Activated B cell treated with CpG ODN at 0.5 μM for 24 hours (primary cell): ENCODE results near the gene INPP5A. TPM values are rescaled to one million over a fixed set of nuclear protein-coding genes. Genes with fewer than 3 reads are reported as not detected.

ENCODE experiments used
- ATAC-seq: fragments of 200-7000 bp; cut with Tn5 transposase; one replicate; pipeline ENCODE4 v1.10.0; 2021; ENCODE audit warnings: low read depth, mild to moderate bottlenecking, moderate library complexity
- CTCF ChIA-PET: fragments of 350-600 bp; sonication (Branson Sonifier 250); formaldehyde crosslinking; loops from one replicate; lab custom pipeline; 2021; ENCODE audit warnings: antibody characterized with exemption; lab: Charles Lee
- POLR2A ChIA-PET: fragments of 350-600 bp; sonication (Branson Sonifier 250); formaldehyde crosslinking; loops from one replicate; lab custom pipeline; 2021; ENCODE audit warnings: antibody characterized with exemption; lab: Charles Lee
- DNase-seq: peaks from one replicate; pipeline ENCODE4 v3.0.0; 2022
- H3K27ac Mint-ChIP-seq: one replicate; pipeline ENCODE4 v1.8.0; 2020; ENCODE audit warnings: mixed read lengths
- H3K27me3 Mint-ChIP-seq: one replicate; pipeline ENCODE4 v1.8.0; 2021; ENCODE audit warnings: mixed read lengths
- H3K36me3 Mint-ChIP-seq: one replicate; pipeline ENCODE4 v1.8.0; 2021; ENCODE audit warnings: low read depth, mixed read lengths
- H3K4me1 Mint-ChIP-seq: one replicate; pipeline ENCODE4 v1.8.0; 2021; ENCODE audit warnings: mixed read lengths
- H3K4me3 Mint-ChIP-seq: one replicate; pipeline ENCODE4 v1.8.0; 2020; ENCODE audit warnings: mild to moderate bottlenecking, mixed read lengths
- H3K9me3 Mint-ChIP-seq: one replicate; pipeline ENCODE4 v1.8.0; 2020; ENCODE audit warnings: mixed read lengths
- intact Hi-C: fragments of 100-400 bp; cut with micrococcal nuclease; formaldehyde crosslinking; loops from one replicate; pipeline ENCODE4 v1.15.1; 2024
- total RNA-seq: library from RNA; stranded (reverse); gene quantifications from 2 replicates; pipeline ENCODE4 v1.2.3, GENCODE V29; 2022
- TF ChIP-seq, protein P1 (sequence below): fragments of 200-600 bp; IDR thresholded peaks from one replicate; pipeline ENCODE4 v1.8.0; 2022; ENCODE audit warnings: antibody characterized with exemption, mild to moderate bottlenecking

Gene INPP5A
- total RNA-seq, 1 donor from 2014 or later: 24.9 TPM

DNA sequence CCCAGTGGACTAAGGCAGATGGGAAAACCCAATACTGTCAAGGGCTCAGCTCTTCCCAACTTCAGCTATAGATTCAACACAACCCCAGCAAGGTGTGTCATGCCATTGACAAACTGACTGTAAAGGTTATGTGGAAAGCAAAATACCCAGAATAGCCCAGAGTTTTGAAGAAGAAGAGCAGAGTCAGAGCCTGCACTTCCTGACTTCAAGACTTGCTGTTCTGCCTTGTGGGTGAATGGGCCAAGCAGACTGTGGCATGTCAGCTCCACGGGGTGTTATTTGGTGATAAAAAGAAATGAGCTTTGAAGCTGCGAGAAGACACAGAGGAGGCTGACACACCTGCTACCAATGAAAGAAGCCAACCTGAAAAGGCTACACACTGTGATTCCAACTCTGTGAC, 158.6 kb downstream of the INPP5A start:
- H3K4me3 Mint-ChIP-seq: no peak overlapping the region
- intact Hi-C loops: no loop called here
- H3K27me3 Mint-ChIP-seq: no peaks in the 10 kb centered on the region
- TF ChIP-seq, protein P1, sequence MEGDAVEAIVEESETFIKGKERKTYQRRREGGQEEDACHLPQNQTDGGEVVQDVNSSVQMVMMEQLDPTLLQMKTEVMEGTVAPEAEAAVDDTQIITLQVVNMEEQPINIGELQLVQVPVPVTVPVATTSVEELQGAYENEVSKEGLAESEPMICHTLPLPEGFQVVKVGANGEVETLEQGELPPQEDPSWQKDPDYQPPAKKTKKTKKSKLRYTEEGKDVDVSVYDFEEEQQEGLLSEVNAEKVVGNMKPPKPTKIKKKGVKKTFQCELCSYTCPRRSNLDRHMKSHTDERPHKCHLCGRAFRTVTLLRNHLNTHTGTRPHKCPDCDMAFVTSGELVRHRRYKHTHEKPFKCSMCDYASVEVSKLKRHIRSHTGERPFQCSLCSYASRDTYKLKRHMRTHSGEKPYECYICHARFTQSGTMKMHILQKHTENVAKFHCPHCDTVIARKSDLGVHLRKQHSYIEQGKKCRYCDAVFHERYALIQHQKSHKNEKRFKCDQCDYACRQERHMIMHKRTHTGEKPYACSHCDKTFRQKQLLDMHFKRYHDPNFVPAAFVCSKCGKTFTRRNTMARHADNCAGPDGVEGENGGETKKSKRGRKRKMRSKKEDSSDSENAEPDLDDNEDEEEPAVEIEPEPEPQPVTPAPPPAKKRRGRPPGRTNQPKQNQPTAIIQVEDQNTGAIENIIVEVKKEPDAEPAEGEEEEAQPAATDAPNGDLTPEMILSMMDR: no peak
- ChIA-PET CTCF (no interaction called here), POLR2A (no interaction called here)
- no peaks in the 10 kb centered on the region for H3K4me1 Mint-ChIP-seq
- H3K9me3 Mint-ChIP-seq: peaks cover 11% of the 10 kb centered on the region
- DNase-seq: no peak
- no peak overlapping the region for H3K27ac Mint-ChIP-seq
- no peak for ATAC-seq
- H3K36me3 Mint-ChIP-seq: peaks cover 55% of the 10 kb centered on the region

GRCh38 chr10:132696728-132697577, 159.4 kb downstream of the INPP5A start:
- intact Hi-C loops: no loop called here
- H3K4me1 Mint-ChIP-seq: no peaks in the 10 kb centered on the region
- H3K27me3 Mint-ChIP-seq: no peaks in the 10 kb centered on the region
- ATAC-seq (no peak), DNase-seq (no peak)
- peaks cover 47% of the 10 kb centered on the region for H3K36me3 Mint-ChIP-seq
- ChIA-PET POLR2A (no interaction called here), CTCF (no interaction called here)
- no peak overlapping the region for H3K27ac Mint-ChIP-seq
- no peak overlapping the region for H3K4me3 Mint-ChIP-seq
- H3K9me3 Mint-ChIP-seq: peaks cover 11% of the 10 kb centered on the region
- TF ChIP-seq, protein P1: no peak

- DNase-seq (no peak), ATAC-seq (no peak)
- TF ChIP-seq, protein P1: no peak
- CTCF ChIA-PET: no interaction called here
- Mint-ChIP-seq H3K9me3 (peaks cover 11% of the 10 kb centered on the region), H3K27me3 (no peaks in the 10 kb centered on the region), H3K4me3 (no peak overlapping the region), H3K27ac (no peak overlapping the region), H3K4me1 (no peaks in the 10 kb centered on the region), H3K36me3 (peaks cover 46% of the 10 kb centered on the region)
- POLR2A ChIA-PET: no interaction called here
- intact Hi-C loops: no loop called here
Observed at GRCh38 chr10:132697578-132698200, 160.1 kb downstream of the INPP5A start.

DNA sequence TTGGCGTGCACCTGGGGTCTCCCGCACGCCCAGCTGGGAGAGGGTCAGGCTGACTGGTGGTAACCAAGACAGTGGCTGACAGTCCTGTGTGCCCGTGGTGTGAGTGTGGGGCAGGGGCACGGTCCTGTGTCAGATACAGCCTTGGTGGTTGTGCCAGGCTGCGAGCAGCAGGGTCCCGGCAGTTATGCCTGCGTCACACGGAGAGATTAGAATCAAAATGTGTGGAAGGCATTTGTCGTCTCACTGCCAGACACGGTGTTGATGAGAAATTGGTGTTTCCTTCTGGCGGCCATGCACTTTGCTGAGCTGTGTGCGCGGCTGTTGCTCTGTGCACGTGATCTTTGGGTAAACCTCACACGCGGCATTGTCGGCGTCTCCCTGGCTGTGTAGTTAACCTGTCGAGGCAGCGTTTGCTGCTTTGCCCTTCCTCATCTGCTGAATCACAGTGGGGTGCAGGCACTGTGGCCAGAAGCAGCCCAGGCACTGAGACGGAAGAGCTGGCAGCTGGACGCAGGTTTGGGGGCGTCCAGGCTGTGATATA, 160.7 kb downstream of the INPP5A start:
- ChIA-PET POLR2A (no interaction called here), CTCF (no interaction called here)
- H3K4me3 Mint-ChIP-seq: no peak overlapping the region
- DNase-seq (no peak), ATAC-seq (no peak)
- peaks cover 49% of the 10 kb centered on the region for H3K36me3 Mint-ChIP-seq
- TF ChIP-seq, protein P1: no peak
- H3K9me3 Mint-ChIP-seq: peaks cover 7% of the 10 kb centered on the region
- intact Hi-C loops: no loop called here
- no peak overlapping the region for H3K27ac Mint-ChIP-seq
- H3K27me3 Mint-ChIP-seq: no peaks in the 10 kb centered on the region
- no peaks in the 10 kb centered on the region for H3K4me1 Mint-ChIP-seq

DNA sequence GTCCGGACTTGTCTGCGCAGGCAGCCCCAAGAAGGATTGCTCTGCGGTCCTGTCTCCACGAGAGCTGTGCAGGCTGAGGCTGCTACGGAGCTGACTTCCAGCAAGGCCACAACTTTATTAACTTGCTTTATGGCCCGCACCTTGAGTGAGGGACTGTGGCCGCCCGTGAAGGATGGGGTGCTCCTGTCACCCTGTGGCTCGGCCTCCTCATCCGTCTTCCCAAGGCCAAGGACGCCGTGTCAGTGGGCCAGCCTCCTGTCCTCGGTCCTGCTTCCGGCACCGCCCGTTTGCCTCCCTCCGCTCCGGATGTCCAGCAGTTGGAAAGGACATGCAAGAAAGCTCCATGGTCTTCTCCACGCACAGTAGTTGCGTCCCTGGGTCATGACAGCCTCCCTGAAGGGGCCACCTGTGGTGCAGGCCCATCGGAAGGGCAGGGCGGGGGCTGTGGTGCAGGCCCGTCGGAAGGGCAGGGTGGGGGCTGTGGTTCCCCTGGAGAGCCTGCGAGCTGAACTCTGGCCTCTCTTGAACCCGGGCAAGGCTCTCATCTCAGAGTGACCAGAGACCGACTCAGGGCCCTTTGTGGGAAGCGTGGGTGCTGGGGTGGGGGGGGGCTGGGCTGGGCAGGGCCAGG, 161.3 kb downstream of the INPP5A start:
- Mint-ChIP-seq H3K36me3 (peaks cover 53% of the 10 kb centered on the region), H3K27ac (no peak overlapping the region), H3K4me3 (no peak overlapping the region), H3K9me3 (peaks cover 7% of the 10 kb centered on the region), H3K27me3 (no peaks in the 10 kb centered on the region), H3K4me1 (no peaks in the 10 kb centered on the region)
- DNase-seq (no peak), ATAC-seq (no peak)
- intact Hi-C loops: no loop called here
- TF ChIP-seq, protein P1: no peak
- CTCF ChIA-PET: no interaction called here
- POLR2A ChIA-PET: no interaction called here
